Breast epithelium (tissue), 3 donors: ENCODE data around the gene OR2T1.

ENCODE experiments used
- CTCF ChIP-seq, 3 donors: fragments of 450-650 bp; IDR thresholded peaks; one replicate each; pipeline ENCODE4 v1.5.1; 2016 to 2017; ENCODE audit warnings: antibody characterized with exemption in 3 of 3, mild to moderate bottlenecking in 3 of 3, moderate library complexity in 3 of 3
- POLR2A ChIP-seq: fragments of 450-650 bp; IDR thresholded peaks from one replicate; pipeline ENCODE4 v1.6.1; 2016; ENCODE audit warnings: antibody characterized with exemption, mild to moderate bottlenecking, moderate library complexity
- POLR2AphosphoS5 ChIP-seq, 3 donors: sonication (generic); formaldehyde crosslinking; IDR thresholded peaks; one replicate each; pipeline ENCODE4 v1.6.1; 2017; ENCODE audit warnings: antibody characterized with exemption in 3 of 3

DNA sequence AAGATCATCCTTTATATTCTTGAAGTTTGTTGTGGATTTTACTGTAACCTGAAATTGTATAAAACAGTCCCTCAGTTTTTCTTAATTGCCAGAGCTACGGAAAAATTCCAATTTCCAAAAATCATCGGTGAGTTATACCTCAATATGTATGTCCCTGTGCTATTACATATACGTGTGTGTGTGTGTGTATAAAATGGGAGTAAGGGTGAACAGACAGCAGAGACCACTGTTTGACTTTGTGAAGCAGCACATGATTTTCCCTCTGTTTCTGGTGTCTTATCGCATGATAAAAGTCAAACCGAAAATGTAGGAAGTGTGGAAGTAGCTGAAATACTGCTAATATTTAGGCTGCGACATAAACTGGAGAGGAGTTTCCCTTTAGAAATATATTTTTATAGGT is 1.2 kb downstream of the OR2T1 start:
- TF ChIP-seq CTCF (IDR thresholded peaks at IDR 0.05) (no peak), POLR2A (no peak), POLR2AphosphoS5 (IDR thresholded peaks at IDR 0.05) (no peak)
